GM19397 (cell line): ENCODE results near the gene NCOA1.

Source experiments
- ATAC-seq: cut with Tn5 transposase; IDR thresholded peaks from one replicate; pipeline ENCODE4 v1.9.1; 2021; ENCODE audit warnings: mild to moderate bottlenecking, moderate library complexity; ENCODE audit not compliant: unreplicated experiment

The NCOA1 gene

DNA sequence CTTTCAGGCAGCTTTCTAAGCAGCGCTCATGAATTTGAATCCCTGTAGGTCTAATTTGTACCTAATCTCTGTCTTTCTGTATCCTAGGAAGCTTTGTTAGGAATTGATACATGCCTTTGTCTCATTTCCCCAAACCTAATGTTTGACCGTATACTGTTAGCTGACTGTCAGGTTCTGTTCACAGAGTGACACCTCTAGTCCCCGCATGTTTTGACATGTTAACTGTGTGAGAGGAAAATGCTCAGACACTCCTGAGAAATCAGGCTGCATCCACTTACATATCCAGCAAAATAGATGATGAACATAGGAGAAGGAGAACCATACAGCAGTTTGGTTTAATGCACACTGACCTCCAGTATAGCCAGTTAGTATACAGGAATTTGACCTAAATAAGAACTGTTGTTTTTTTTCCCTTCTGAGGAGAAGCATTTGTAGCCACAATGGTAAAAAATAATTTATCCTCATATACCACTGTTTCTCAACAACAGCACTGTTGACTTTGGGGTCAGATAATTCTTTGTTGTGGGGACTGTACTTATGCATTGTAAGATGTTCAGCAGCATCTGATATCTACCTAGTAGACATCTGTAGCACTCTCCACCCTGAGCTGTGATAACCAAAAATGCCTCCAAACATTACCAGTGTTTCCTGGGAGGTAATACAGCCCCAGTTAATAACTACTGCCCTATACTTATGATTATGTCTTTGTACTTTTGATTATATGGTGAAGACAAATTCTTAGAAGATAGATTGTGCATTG, 130.9 kb downstream of the NCOA1 start:
- ATAC-seq: no peak

DNA sequence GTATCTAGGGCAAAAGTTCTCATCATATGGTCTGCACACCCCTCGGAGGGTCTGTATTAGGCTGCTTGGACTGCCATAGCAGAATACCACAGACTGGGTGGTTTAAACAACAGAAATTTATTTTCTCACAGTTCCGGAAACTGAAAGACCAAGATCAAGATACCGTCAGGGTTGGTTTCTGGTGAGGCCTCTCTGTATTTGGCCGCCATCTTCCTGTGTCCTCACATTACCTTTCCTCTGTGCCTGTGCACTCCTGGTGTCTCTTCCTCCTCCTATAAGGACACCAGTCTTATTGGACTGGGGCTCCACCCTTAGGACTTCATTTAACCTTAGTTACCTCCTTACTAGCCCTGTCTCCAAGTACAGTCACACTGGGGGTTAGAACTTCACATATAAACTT, 132.5 kb downstream of the NCOA1 start:
- no peak for ATAC-seq

DNA sequence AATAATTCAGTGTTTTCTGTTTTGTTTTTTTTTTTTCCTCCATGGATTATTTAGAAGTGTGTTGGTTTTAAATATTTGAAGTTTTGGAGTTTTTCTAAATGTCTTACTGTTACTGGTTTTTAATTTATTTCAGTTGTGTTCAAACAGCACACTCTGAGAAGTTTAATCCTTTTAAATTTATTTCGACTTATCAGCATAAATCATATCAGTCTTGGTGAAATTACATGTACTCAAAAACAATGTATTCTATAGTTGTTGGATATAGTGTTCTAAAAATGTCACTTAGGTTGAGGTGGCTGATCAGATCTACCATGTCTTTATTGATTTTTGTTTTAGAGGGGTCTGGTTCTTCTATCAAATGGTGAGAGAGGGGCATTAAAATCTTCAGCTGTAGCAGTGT, 134.7 kb downstream of the NCOA1 start:
- no peak for ATAC-seq

DNA sequence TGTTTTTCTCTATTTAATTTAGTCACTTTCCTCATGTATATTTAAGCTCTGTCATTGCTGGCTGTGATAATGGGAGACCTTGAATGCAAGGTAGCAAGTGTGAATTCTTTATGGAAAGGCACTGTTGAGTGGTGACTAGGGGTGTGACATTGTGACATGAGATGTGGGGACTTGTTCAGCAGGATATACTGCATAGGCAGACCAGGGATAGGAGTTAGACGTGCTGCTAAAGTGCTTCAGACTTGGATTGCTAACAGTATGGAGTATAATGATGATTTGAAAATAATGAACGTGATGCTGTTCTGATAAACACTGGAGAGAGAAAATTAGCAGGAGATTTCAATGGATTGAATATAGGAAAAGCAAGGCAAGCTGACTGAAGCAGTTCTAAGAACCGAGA, 135.1 kb downstream of the NCOA1 start:
- ATAC-seq: no peak

DNA sequence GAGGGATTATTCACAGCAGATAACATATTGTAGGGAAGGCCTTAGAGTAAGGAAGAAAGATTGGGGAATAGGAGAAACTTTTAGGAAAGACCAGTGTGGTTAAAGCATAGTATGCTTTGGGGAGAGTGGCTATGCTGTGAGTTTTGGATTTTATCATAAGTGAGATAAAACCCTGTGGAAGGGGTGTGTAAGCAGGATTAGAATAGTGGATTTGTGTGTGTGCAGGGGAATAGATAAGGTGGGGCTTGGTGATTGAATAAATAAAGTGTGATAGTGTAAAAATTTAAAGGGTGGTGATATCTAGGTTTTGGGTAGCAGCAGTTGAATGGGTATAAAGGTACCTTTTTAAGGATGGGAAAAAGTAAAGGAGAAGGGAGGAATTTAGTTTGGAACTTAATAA, 137.7 kb downstream of the NCOA1 start:
- no peak for ATAC-seq

DNA sequence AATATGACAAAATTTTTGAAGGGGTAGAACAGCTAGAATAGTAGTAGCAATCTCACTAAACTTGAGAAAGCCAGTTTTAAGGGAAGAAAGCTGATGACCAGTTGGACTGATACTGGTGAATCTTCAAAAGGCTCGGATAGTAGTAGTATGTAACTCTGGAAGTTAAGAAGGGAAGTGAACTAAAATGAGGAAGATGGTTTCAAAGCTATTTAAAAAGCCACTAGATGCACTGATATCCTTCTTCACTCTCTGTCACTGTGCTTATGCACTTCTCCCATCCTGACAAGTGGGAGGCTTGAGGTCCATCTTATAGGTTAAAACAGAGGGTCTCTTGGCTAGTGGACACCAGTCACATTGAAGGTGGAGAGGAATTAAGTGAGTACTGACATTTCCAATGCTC, 141.1 kb downstream of the NCOA1 start:
- no peak for ATAC-seq

DNA sequence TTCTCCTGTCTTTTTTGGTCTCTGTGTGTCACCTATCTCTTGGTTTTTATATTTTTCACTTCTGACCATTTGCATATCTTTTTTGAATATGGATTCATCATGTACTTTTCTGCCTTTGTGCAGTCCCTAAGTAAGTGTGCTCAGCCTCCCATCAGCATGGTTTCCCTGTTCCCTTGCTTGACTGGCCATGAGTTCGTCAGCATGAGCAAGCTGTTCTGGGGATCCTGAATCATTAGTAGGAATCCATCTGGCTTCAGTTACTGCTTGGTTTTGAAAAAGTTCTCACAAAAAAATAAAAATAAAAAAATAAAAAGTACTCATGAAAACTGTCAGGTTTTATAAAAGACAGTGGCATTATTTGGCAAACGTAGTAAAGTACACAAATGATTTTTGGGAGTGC, 144.1 kb downstream of the NCOA1 start:
- ATAC-seq: no peak

DNA sequence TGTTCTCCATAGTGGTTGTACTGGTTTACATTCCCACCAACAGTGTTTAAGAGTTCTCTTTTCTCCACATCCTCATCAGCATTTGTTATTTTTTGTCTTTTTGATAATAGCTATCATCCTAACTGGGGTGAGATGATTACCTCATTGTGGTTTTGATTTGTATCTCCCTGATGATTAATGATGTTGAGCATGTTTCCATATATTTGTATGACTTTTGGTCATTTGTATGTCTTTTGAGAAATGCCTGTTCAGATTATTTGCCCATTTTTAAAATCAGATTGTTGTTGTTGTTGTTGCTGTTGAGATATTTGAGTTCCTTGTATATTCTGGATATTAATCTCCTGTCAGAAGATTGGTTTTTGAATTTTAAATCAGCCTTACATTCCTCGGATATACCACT, 147.5 kb downstream of the NCOA1 start:
- ATAC-seq: no peak

DNA sequence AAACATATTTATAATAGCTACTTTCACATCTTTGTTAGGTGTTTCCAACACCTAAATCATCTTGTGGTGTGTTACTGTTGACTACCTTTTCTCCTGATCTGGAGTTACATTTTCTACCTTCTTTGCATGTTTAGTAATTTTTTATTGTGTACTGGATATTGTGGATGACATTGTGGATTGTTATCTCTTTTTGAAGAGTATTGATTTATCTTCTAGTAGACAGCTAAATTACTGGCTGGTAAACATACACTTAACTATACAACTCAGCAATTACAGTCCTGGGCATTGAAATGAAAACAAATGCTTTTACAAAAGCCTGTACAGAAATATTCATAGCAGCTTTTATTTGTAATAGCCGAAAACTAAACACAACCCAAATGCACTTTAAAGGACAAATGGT, 151.3 kb downstream of the NCOA1 start:
- no peak for ATAC-seq

DNA sequence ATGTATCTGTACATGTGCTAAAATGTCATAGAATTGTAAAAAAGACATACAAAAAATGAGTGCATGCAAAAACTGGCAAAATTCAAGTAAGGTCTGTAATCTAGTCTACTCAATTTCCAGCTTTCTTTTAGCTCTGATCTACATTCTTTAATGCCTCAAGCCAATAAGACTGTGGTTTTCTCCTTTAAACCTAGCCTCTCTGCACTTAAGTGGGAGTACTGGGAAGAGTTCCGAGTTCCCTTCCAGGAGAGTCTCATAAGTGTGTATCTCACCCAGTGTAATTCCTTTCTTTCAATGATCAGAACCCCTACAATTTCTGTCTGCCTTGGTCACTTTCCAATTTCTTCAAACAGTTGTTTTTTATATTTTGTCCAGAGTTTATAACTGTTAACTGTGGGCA, 152.0 kb downstream of the NCOA1 start:
- ATAC-seq: no peak

DNA sequence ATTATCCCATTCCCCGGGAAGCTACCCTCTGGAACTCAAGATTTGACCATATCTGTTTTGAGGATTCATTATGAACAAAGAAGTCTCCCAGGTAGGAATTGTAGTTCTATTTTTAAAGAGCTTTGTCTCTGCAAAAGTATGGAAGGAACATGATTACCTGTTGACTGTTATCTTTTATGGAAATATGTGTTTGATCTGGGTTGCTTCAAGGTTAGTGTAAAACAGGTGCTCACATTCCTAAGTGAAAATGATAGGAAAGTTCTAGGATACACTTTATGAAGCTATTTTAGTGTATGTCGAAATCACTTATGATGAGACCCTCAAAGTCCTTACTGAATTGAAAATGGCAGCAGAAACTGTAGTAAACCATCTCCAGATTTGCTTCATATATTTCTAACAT, 153.0 kb downstream of the NCOA1 start:
- ATAC-seq: no peak

DNA sequence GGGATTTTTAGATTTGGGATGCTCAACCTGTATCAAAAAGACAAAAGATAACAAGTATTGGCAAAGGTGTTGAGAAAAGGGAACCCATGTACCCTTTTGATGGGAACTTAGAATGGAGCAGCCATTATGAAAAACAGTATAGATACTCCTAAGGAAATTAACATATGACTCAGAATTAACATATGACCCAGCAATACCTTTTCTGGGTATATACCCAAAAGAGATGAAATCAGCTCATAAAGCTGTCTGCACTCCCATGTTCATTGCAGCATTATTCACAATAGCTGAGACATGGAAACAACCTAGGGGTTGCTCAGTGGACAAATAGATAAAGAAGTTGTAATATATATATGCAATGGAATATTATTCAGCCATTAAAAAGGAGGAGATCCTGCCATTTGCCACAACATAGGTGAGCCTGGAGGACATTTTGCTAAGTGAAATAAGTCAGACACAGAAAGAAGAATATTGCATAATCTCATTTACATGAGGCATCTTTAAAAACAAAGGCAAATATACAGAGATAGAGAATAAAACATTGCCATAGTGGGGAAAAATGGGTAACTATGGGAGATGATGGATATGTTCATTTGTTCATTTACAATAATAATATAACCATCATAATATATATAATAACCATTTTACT, 160.1 kb downstream of the NCOA1 start:
- no peak for ATAC-seq

DNA sequence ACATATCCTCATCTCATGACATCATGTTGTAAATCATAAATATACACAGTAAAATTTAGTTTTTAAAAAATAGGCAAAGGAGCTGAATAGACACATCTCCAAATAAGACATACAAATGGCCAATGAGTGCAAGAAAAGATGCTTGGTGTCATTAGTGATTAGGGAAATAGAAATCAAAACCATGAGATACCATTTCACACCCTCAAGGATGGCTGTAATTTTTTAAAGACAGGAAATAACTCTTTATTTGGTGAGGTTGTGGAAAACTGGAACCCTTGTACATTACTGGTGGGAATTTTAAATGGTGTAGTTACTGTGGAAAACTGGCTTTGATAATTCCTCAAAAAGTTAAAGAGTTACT, 160.6 kb downstream of the NCOA1 start:
- ATAC-seq: no peak

DNA sequence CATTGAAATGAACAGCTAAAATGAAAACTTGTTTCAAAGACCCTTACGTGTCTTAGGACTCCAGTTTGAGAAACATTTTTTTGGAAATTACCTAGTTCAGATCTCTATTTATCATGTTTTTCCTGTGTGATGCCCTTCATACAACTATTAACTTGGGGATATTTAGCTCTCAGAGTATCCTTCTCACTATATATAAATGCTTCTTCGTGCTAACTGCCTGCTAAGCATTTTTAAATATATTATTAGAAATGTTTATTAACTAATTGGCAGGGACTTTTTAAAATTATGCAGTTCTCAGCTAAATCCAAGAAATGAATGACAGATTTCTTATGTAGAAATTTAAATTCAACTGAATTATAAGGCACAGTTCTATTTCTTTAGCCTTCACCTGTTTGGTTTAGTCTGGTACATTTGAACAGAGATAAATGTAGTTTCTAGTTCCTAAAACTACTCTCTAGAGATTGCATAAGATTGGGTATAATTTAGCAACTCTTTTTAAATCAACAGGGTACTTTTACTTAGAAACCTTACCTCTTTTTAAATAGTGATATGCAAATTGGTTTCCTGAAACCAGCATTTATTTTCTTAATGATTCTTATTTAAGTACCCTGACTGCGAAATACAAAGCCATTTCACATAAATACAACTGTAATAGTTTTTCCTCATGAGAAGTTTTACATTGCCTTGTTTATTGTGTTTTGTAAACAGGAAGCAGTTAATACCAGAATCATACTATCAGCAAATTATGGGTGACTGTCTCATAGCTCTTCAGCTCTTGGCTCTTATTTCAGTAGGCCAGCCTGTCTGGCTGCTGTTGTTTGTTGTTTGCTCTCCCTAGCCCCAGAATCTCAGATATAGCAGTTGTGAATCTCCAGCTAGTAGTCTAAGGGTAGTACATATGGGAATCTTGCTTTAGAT, 161.5 kb downstream of the NCOA1 start:
- ATAC-seq: no peak

DNA sequence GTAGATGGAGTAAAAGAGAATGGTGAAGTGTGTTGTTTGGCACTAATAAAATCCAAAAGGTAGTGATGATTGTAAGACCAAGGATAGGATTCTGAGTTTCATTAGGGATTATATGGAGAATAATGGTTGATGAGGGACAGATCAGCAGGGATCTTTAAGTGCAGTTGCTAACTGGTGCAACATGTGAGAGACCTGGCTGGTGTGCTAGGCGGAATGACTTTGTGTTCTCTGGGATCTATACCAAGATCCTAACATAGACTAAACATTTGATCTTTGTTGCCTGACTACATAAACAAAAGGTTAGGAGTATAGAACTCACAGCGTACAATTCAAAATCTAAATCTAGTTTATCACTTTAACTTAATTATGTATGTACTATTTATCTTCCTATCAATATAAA, 166.8 kb downstream of the NCOA1 start:
- ATAC-seq: no peak

DNA sequence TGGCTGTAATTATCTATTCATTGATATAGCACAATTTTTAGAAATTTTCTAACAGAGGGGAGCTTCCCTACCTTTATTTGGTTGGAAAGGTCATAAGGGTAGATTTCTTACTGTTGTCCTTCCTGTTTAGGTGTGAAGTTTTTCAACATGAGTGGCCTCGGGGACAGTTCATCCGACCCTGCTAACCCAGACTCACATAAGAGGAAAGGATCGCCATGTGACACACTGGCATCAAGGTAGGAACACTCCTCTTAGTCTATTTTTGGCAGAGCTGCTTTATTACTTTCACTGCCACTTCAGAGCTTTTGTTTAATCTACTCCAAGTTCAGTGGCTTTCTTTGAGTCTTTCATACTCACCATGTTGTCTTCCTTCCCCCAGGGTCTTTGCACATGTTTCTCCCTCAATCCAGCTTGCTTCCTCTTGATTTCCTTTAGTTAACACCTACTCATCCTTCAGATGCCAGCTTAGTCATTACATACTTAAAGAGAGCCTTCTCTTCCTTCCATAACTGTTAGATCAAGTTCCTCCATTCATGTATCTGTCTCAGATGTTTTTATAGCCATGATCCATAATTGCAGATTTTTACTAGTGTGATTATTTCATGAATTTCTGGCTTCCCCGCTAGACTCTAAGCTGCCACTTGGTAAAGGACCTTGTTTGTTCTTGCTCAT, 167.6 kb downstream of the NCOA1 start:
- ATAC-seq: no peak

DNA sequence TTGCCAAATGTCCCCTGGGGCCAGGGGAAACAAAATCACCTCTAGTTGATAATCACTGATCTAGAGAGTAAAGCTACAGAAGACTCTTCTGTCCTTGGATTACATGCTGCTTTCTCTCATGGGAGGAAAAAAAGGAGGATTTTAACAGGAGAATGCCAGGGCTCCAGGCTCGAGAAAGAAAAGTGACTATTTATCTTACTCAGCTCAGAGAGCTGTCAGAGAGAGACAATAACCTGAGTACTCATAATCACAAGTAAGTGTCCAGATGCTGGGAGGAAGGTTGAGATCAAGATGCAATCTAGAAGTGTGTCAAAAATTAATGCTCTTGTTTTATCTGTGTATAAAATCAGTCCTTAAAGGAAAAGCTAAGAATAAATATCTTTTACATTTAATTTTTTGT, 168.8 kb downstream of the NCOA1 start:
- no peak for ATAC-seq

DNA sequence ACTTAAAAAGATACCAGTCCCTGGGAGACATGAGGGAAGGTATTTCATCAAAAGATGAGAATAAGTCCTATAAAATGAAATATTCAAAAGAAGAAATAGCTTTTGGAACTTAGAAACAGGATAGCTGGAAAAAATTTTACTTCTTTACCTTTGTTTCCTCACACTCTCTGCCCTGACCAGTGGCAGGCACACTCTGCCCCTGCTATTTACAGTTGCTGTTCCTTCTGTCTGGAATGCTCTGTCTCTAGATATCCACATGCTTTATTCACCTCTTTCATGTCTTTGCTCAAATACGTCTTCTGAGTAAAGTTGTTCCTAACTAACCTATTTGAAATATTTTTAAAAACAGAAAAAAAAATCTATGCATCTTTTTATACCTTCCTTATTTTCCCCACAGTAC, 176.5 kb downstream of the NCOA1 start:
- no peak for ATAC-seq

DNA sequence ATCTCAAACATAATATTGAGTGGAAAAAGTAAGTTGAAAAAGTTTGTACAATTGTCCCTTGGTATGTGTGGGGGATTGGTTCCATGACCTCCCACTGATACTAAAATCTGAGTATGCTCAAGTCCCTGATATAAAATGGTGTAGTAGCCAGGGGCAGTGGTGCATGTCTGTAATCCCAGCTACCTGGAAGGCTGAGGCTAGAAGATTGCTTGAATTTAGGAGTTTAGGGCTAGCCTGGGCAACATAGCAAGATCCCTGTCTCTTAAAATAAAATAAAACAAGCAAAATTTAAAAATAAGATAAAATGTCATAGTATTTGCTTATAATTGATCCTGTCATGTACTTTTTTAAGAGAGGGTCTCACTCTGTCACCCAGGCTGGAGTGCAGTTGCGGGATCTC, 180.2 kb downstream of the NCOA1 start:
- no peak for ATAC-seq

DNA sequence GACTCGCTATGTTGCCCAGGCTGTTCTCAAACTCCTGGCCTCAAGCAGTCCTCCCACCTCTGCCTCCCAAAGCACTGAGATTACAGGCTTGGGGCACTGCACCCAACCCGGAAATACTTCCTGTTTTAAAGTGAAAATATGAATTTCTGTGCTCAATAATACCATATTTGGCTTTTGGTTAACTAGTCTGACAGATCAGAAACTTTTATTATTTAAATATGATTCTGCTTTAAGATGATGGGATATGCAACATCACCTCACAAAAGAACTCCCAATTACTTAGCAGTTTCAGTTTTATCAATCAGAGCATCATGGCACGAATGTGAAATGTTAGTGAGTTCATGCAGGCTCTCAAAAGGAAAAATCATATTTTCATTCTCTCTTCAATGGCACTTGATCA, 181.5 kb downstream of the NCOA1 start:
- no peak for ATAC-seq

DNA sequence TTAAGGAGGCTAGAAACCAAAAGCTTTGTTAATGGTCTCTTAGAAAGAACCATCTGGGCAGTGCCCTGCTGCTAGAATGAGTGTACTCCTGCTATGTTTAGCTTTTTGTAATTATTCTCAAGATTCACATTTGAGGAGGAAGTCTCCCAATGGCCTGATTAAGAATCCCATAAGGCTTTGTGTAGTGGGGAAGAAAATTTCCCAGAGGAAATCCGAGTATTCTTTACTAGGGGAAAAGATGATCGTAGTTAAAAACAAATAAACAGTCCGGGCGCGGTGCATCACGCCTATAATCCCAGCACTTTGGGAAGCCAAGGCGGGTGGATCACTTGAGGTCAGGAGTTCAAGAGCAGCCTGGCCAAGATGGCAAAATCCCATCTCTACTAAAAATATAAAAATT, 184.3 kb downstream of the NCOA1 start:
- ATAC-seq: no peak
